SU-DHL-6 (cell line): ENCODE data around the gene NUDT14.

Experiments used
- H2AFZ ChIP-seq: fragments of 200-600 bp; sonication (generic); 2 replicates; pipeline ENCODE4 v1.6.1; 2014; ENCODE audit warnings: low read depth, mild to moderate bottlenecking, moderate library complexity, mixed read lengths, antibody characterized with exemption, low read length; ENCODE audit not compliant: severe bottlenecking
- H3F3A ChIP-seq: fragments of 200-600 bp; shearing (Covaris generic); 2 replicates; pipeline ENCODE4 v1.6.0; 2016; ENCODE audit warnings: antibody characterized with exemption, mild to moderate bottlenecking; ENCODE audit not compliant: insufficient read depth
- H3K27ac ChIP-seq: fragments of 200-600 bp; sonication (generic); 2 replicates; pipeline ENCODE4 v1.5.1; 2016; ENCODE audit warnings: low read depth, mild to moderate bottlenecking, low read length, moderate library complexity, mixed read lengths
- H3K27me3 ChIP-seq: fragments of 200-600 bp; sonication (generic), shearing (Covaris generic); 2 replicates; pipeline ENCODE4 v1.6.0; 2014; ENCODE audit warnings: mild to moderate bottlenecking, low read length
- H3K36me3 ChIP-seq: fragments of 200-600 bp; sonication (generic); 2 replicates; pipeline ENCODE4 v1.6.1; 2014; ENCODE audit warnings: mild to moderate bottlenecking, low read length, mixed read lengths
- H3K4me2 ChIP-seq: fragments of 300-600, 200-600 bp; shearing (Covaris generic), sonication (generic); 2 replicates; pipeline ENCODE4 v1.6.0; 2014; ENCODE audit warnings: low read length, low read depth, mild to moderate bottlenecking; ENCODE audit not compliant: poor library complexity, severe bottlenecking
- H3K4me3 ChIP-seq: fragments of 200-600 bp; sonication (generic); 2 replicates; pipeline ENCODE4 v1.5.1; 2014; ENCODE audit warnings: antibody characterized with exemption, low read length, mild to moderate bottlenecking, mixed read lengths; ENCODE audit not compliant: insufficient read depth, poor library complexity, severe bottlenecking
- H3K79me2 ChIP-seq: fragments of 200-600 bp; sonication (generic); 2 replicates; pipeline ENCODE4 v1.6.1; 2014; ENCODE audit warnings: mild to moderate bottlenecking, low read length, moderate library complexity; ENCODE audit not compliant: insufficient read depth
- H3K9ac ChIP-seq: fragments of 200-600 bp; sonication (generic); 2 replicates; pipeline ENCODE4 v1.7.0; 2014; ENCODE audit warnings: mild to moderate bottlenecking, low read length
- H3K9me2 ChIP-seq: fragments of 200-600 bp; sonication (generic); replicated peaks from 2 replicates; pipeline ENCODE4 v1.6.1; 2014; ENCODE audit warnings: low read length; ENCODE audit not compliant: insufficient read depth
- H3K9me3 ChIP-seq: fragments of 200-600 bp; sonication (generic); 2 replicates; pipeline ENCODE4 v1.6.1; 2014; ENCODE audit warnings: low read length, mixed read lengths; ENCODE audit not compliant: insufficient read depth
- H4K20me1 ChIP-seq: fragments of 200-600 bp; sonication (generic); 2 replicates; pipeline ENCODE4 v1.6.1; 2014; ENCODE audit warnings: low read depth, mild to moderate bottlenecking, antibody characterized with exemption, low read length, moderate library complexity, mixed read lengths
- CTCF ChIP-seq: fragments of 200-600 bp; sonication (generic); IDR thresholded peaks from one replicate; pipeline ENCODE4 v1.5.1; 2017; ENCODE audit warnings: antibody characterized with exemption, mild to moderate bottlenecking, low read length, moderate library complexity; ENCODE audit not compliant: insufficient read depth, poor library complexity, severe bottlenecking
- EZH2phosphoT487 ChIP-seq: fragments of 200-600 bp; sonication (generic), shearing (Covaris generic); conservative IDR thresholded peaks from 2 replicates; pipeline ENCODE4 v1.6.1; 2018; ENCODE audit warnings: mild to moderate bottlenecking, antibody characterized with exemption, low read length, moderate library complexity, mixed read lengths

The NUDT14 gene

GRCh38 chr14:105152794-105153241 lies 28.3 kb downstream of the NUDT14 start:
- H3K79me2 ChIP-seq, result no peaks in the 10 kb centered on the region
- no peak overlapping the region for H2AFZ ChIP-seq
- TF ChIP-seq EZH2phosphoT487 (no peak), CTCF (no peak)
- H3K9ac ChIP-seq, result no peak overlapping the region
- no peaks in the 10 kb centered on the region for H3K27me3 ChIP-seq
- no peak overlapping the region for H3K4me3 ChIP-seq
- no peak overlapping the region for H3K4me2 ChIP-seq
- H3F3A ChIP-seq, result no peaks in the 10 kb centered on the region
- H3K9me2 ChIP-seq, result no peaks in the 10 kb centered on the region
- no peak overlapping the region for H3K27ac ChIP-seq
- no peaks in the 10 kb centered on the region for H3K36me3 ChIP-seq
- H4K20me1 ChIP-seq, result no peaks in the 10 kb centered on the region
- no peaks in the 10 kb centered on the region for H3K9me3 ChIP-seq

- Histone ChIP-seq H3K27me3 (no peaks in the 10 kb centered on the region), H3K4me3 (no peak overlapping the region), H3K9me3 (no peaks in the 10 kb centered on the region), H3K36me3 (no peaks in the 10 kb centered on the region), H3K4me2 (no peak overlapping the region), H4K20me1 (no peaks in the 10 kb centered on the region), H2AFZ (no peak overlapping the region), H3F3A (no peaks in the 10 kb centered on the region), H3K27ac (no peak overlapping the region), H3K9ac (no peak overlapping the region), H3K79me2 (no peaks in the 10 kb centered on the region), H3K9me2 (no peaks in the 10 kb centered on the region)
- no peak for TF ChIP-seq EZH2phosphoT487
- TF ChIP-seq CTCF, result no peak
Measured at GRCh38 chr14:105151838-105152793, 29.0 kb downstream of the NUDT14 start.

GRCh38 chr14:105151084-105151837 lies 29.9 kb downstream of the NUDT14 start:
- Histone ChIP-seq H2AFZ (no peak overlapping the region), H3K79me2 (no peaks in the 10 kb centered on the region), H3K27ac (no peak overlapping the region), H3K36me3 (no peaks in the 10 kb centered on the region), H3K9me2 (no peaks in the 10 kb centered on the region), H3K4me3 (no peak overlapping the region), H3K4me2 (no peak overlapping the region), H3K9me3 (no peaks in the 10 kb centered on the region), H3F3A (no peaks in the 10 kb centered on the region), H4K20me1 (no peaks in the 10 kb centered on the region), H3K9ac (no peak overlapping the region), H3K27me3 (no peaks in the 10 kb centered on the region)
- no peak for TF ChIP-seq EZH2phosphoT487
- no peak for TF ChIP-seq CTCF
